OCI-LY3 (cell line): ENCODE results near the gene BABAM2.

Experiments
- CTCF ChIP-seq: fragments of 200-600, 300-600 bp; sonication (generic); IDR thresholded peaks from 2 replicates; pipeline ENCODE4 v1.5.1; 2014; ENCODE audit warnings: antibody characterized with exemption, low read length, low read depth
- EZH2phosphoT487 ChIP-seq: fragments of 200-600 bp; shearing (Covaris generic); IDR thresholded peaks from 2 replicates; pipeline ENCODE4 v1.6.1; 2018; ENCODE audit warnings: antibody characterized with exemption, mixed run types, low read depth

- TF ChIP-seq CTCF = no peak
- no peak for TF ChIP-seq EZH2phosphoT487
Observed at GRCh38 chr2:28253543-28253942, 363.0 kb downstream of the BABAM2 start.
